Right lobe of liver (tissue), 6 donors: ENCODE data around the gene VAC14. TPM values are rescaled to one million over a fixed set of nuclear protein-coding genes. Genes with fewer than 3 reads are reported as not detected.

Experiments used
- ATAC-seq, 4 donors: fragments of 200-7000 bp; cut with Tn5 transposase; one replicate each; pipeline ENCODE4 v1.9.1; 2020; ENCODE audit warnings: mild to moderate bottlenecking in 4 of 4, moderate library complexity in 4 of 4
- DNase-seq, 3 donors: peaks; one replicate each; pipeline ENCODE4 v3.0.0-alpha.2; 2020
- H3K27ac ChIP-seq, 3 donors: fragments of 200-600 bp; one replicate each; pipeline ENCODE4 v1.8.0; 2022
- H3K27me3 ChIP-seq, 2 donors: fragments of 200-600 bp; one replicate each; pipeline ENCODE4 v1.8.0; 2022
- H3K36me3 ChIP-seq, 4 donors: fragments of 200-600 bp; sonication (generic) in 1 of 4; one replicate each; pipeline versions ENCODE4 v1.5.1 to v1.8.0; 2017 to 2022; ENCODE audit warnings: control low read depth in 1 of 4
- H3K4me1 ChIP-seq, 4 donors: fragments of 200-600 bp; sonication (generic) in 1 of 4; one replicate each; pipeline versions ENCODE4 v1.5.1 to v1.8.0; 2017 to 2022; ENCODE audit warnings: control low read depth in 1 of 4
- H3K4me3 ChIP-seq, 3 donors: fragments of 200-600 bp; one replicate each; pipeline ENCODE4 v1.8.0; 2022
- H3K9me3 ChIP-seq, 4 donors: fragments of 200-600 bp; sonication (generic) in 1 of 4; one replicate each; pipeline versions ENCODE4 v1.5.1 to v1.8.0; 2017 to 2022; ENCODE audit warnings: control low read depth in 1 of 4
- CTCF ChIP-seq, 4 donors: fragments of 200-600 bp in 3 of 4; fragments of 450-650 bp in 1 of 4; IDR thresholded peaks; one replicate each; pipeline versions ENCODE4 v1.5.1 to v1.8.0; 2016 to 2022; ENCODE audit warnings: antibody characterized with exemption in 4 of 4, mild to moderate bottlenecking in 2 of 4
- POLR2A ChIP-seq: fragments of 450-650 bp; IDR thresholded peaks from one replicate; pipeline ENCODE4 v1.6.1; 2017; ENCODE audit warnings: antibody characterized with exemption, mild to moderate bottlenecking
- WGBS: methylation state at CpG from one replicate; pipeline ENCODE4 v1.1.6; 2018; ENCODE audit warnings: low coverage, low lambda C conversion rate; ENCODE audit not compliant: insufficient coverage; ENCODE audit errors: missing lambda C conversion rate; 5-methylcytosine and 5-hydroxymethylcytosine counted together
- intact Hi-C, 2 donors: fragments of 100-400 bp; cut with DNase I; formaldehyde crosslinking; loops; one replicate each; pipeline versions ENCODE4 v1.11.2 to v1.14.1; 2022
- total RNA-seq, 6 experiments: library from RNA; depleted of rRNA in 2 of 6; stranded (reverse); fragments of >200 nt in 2 of 6; fragmentation: NEBNext Ultra II Directional in 3 of 6; extraction: Animal tissue kit (Norgen Biotek cat#: 25700) in 3 of 6; gene quantifications; one replicate each; pipeline versions ENCODE4 v1.1.0 to v1.2.4, GENCODE V29; 2016 to 2023
- donor health status: DM: no; HTN: yes; CAD: no.
- donor health status: DM: no; HTN: no; CAD: no.
- donor health status: DM: no; HTN: no; CAD: no.
- donor health status: DM: no; HTN: yes; CAD: no.
- donor health status: DM: no; HTN: yes; CAD: no.

VAC14 gene
- total RNA-seq, 6 experiments from 2014 or later: 14.3 to 40.2 (median 23.4) TPM

- H3K27ac ChIP-seq: no peak overlapping the region
- WGBS: 96% methylated on average over 4 of the region's 17 CpGs
- peaks cover 0 to 9% (median 5%) of the 10 kb centered on the region in 4 donors for H3K4me1 ChIP-seq
- no peaks in the 10 kb centered on the region for H3K9me3 ChIP-seq
- H3K27me3 ChIP-seq: no peaks in the 10 kb centered on the region
- intact Hi-C loops: no loop called here
- TF ChIP-seq POLR2A (no peak), CTCF (IDR thresholded peaks at IDR 0.05) (no peak)
- DNase-seq: no peak
- H3K4me3 ChIP-seq: no peak overlapping the region
- H3K36me3 ChIP-seq: no peaks in the 10 kb centered on the region
- ATAC-seq: no peak
Measured at GRCh38 chr16:70694088-70694867, 106.7 kb downstream of the VAC14 start.

- WGBS: 84% methylated on average over 8 of the region's 29 CpGs
- no peak for ATAC-seq
Measured at GRCh38 chr16:70692873-70693671, 107.9 kb downstream of the VAC14 start.

GRCh38 chr16:70692130-70692872, 108.7 kb downstream of the VAC14 start:
- Histone ChIP-seq H3K36me3 (no peaks in the 10 kb centered on the region), H3K4me1 (peaks cover 0 to 9% (median 5%) of the 10 kb centered on the region in 4 donors), H3K27ac (peak overlapping the region in 2 of 3 donors; percentile 53 to 57), H3K4me3 (no peak overlapping the region), H3K27me3 (no peaks in the 10 kb centered on the region), H3K9me3 (no peaks in the 10 kb centered on the region)
- ATAC-seq (peak in 2 of 4 donors; percentile 15 to 20), DNase-seq (no peak)
- TF ChIP-seq CTCF (IDR thresholded peaks at IDR 0.05): no peak
- TF ChIP-seq POLR2A: no peak
- intact Hi-C loops: no loop called here
- 80% methylated on average over 2 of the region's 14 CpGs for WGBS

More at GRCh38 chr16:70692873-70693671, 107.9 kb downstream of the VAC14 start:
- intact Hi-C loops: no loop called here
- no peak overlapping the region for H3K4me3 ChIP-seq
- no peak for DNase-seq
- H3K9me3 ChIP-seq: no peaks in the 10 kb centered on the region
- H3K27me3 ChIP-seq: no peaks in the 10 kb centered on the region
- no peak for TF ChIP-seq CTCF (IDR thresholded peaks at IDR 0.05)
- TF ChIP-seq POLR2A: no peak
- peak overlapping the region in 1 of 3 donors; percentile 53 for H3K27ac ChIP-seq
- peaks cover 0 to 9% (median 5%) of the 10 kb centered on the region in 4 donors for H3K4me1 ChIP-seq
- no peaks in the 10 kb centered on the region for H3K36me3 ChIP-seq

- WGBS: 84% methylated on average over 5 of the region's 26 CpGs
- Histone ChIP-seq H3K27ac (peak overlapping the region; percentile 36 to 53 (median 51)), H3K36me3 (no peaks in the 10 kb centered on the region), H3K27me3 (no peaks in the 10 kb centered on the region), H3K9me3 (no peaks in the 10 kb centered on the region), H3K4me3 (no peak overlapping the region), H3K4me1 (peaks cover 0 to 9% (median 5%) of the 10 kb centered on the region in 4 donors)
- peak in 2 of 3 donors; percentile 35 to 58 for DNase-seq
- ATAC-seq: no peak
- no peak for TF ChIP-seq POLR2A
- intact Hi-C loops: no loop called here
Measured at GRCh38 chr16:70691223-70692129, 109.5 kb downstream of the VAC14 start.
